CD4-positive, alpha-beta T cell treated with Interferon alpha-2 for 1 hour (primary cell): Measurements from ENCODE around the gene MYO15B.
A peak's percentile ranks its signal among the peaks of the same experiment; 100 is the strongest.

Experiments used
- DNase-seq, 2 donors: peaks; one replicate each; pipeline ENCODE4 v3.0.0-alpha.2; 2020 to 2022

MYO15B gene

DNA sequence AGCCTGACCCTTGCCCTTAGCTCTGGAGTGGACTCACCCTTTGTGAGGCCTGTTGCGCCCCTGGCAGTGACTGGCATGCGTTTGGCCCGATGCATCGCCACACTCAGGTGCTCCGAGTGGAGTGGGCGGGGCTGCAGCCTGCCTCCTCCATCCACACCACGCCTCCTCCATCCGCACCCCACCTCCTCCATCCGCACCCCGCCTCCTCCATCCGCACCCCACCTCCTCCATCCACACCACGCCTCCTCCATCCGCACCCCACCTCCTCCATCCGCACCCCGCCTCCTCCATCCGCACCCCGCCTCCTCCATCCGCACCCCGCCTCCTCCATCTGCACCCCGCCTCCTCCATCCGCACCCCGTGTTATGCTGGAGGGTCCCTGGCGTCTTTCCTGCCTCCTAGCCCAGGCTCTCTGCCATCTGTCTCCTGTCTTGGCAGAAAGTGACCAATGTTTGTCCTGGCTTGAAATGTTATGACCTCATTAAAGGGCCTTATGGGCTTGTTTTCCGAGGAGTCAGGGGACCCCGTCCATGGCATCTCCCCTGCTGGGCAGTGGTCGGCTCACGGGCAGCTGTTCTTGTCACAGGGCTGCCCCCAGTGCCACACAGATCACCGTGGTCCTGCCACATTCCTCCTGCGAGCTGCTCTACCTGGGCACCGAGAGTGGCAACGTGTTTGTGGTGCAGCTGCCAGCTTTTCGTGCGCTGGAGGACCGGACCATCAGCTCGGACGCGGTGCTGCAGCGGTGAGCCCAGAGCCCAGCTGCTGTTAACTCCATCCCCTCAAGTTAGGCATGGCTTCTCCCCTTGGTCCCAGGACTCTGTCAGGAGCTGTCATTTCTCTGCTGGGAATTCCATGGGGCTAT is 28.7 kb upstream of the MYO15B start:
- no peak for DNase-seq

DNA sequence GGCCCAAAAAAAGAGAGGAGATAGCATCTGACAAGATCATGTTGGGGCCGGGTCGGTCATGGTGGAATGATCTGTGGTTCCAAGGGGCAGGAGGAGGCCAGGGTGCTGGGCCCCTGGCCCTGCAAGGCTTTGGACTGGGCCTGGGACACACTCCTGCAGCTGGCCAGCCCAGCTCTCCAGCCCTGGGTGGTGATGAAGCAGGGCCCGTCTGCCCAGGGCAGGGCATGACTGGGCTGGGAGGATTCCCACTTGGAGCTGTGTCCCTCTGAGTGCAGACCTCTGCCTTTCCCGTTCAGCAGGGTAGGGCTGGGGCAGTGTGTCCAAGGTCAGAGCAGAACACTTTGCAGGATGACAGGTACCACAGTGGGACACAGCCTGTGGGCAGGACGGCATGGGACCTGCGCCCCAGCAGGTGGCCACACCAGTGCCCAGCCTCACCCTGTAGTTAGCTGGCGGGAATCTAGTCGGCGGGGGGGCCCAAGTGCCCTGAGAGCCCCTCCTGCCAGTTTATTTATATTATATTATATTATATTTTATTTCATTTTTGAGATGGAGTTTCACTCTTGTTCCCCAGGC is 27.6 kb upstream of the MYO15B start:
- no peak for DNase-seq

DNA sequence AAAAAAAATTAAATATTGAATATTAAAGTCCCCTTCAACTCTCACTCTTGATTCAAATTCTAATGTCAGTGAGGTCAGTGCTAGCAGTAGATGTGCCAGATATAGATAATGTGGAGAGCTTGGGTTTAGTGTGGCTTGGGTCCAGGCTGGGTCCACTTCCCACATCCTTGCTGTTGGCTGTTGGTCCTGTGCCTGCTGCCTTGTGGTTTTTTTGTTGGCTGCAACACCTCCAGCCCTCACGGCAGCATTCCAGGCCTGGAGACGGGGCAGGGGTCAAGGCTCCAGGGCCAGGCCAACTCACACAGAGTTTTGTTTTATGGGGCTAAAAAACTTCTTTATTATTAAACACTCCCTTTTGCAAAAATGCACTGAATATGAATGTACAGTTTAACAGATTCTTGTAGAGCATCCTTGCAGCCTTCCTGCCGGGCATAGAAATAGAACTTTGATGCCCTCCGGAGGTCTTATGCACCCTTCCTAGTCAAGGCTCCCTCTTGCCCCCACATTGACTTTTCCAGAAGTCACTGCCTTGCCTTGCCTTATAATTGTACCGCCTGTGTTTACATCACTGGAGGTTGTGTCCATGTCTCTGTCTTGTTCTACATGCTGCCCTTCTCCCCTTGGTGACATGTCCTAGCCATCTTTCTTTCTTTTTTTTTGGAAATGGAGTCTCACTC is 25.5 kb upstream of the MYO15B start:
- peak in 1 of 2 donors; percentile 0 for DNase-seq

DNA sequence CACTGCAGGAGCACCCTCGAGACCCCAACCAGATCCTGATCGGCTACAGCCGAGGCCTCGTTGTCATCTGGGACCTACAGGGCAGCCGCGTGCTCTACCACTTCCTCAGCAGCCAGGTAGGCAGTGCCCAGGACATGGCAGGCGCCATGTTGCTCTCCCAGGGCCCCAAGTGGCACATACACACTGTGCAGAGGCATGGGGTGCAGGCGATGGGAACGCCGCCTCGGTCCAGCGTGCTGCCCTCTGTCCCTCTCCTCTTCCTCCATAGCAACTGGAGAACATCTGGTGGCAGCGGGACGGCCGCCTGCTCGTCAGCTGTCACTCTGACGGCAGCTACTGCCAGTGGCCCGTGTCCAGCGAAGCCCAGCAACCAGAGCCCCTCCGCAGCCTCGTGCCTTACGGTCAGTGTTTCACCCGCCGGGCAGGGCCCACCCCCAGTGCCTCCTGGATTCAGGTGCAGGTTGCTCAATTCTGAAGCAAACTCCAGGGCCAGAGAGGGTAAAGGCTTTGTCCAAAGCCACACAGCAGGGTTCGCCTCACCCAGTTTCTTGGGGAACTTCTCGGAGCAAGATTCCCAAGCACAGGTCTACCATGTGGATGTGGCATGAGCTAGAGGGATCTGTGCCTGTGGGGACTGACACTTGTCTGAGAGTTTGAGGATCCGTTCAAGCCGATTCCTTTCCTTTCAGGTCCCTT is 24.4 kb upstream of the MYO15B start:
- no peak for DNase-seq

GRCh38 chr17:75564195-75564594 is 23.4 kb upstream of the MYO15B start:
- DNase-seq = no peak

GRCh38 chr17:75565066-75565465 is 22.5 kb upstream of the MYO15B start:
- no peak for DNase-seq

GRCh38 chr17:75565618-75566017 is 22.0 kb upstream of the MYO15B start:
- no peak for DNase-seq

GRCh38 chr17:75566416-75566815 is 21.2 kb upstream of the MYO15B start:
- no peak for DNase-seq

DNA sequence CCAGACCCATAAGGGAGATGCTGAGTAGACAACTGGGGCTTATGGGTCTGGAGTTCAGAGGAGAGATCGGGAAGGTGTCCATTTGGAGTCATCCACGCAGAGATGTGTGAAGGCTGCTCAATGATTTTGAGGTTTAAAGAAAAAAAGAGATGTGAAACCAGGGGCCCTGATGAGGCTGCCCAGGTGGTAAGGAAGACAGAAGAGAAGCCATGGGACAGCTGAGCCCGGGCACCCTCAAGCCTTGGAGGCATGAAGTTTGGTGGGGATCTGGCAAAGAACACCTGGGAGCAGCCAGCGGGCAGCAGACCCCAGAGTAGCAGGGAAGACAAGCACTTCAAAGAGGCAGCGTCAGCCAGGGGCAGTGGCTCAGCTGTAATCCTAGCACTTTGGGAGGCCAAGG is 20.8 kb upstream of the MYO15B start:
- peak in 1 of 2 donors; percentile 18 for DNase-seq

GRCh38 chr17:75568412-75569255 is 19.0 kb upstream of the MYO15B start:
- DNase-seq = no peak

GRCh38 chr17:75570034-75570676 is 17.4 kb upstream of the MYO15B start:
- DNase-seq = no peak

DNA sequence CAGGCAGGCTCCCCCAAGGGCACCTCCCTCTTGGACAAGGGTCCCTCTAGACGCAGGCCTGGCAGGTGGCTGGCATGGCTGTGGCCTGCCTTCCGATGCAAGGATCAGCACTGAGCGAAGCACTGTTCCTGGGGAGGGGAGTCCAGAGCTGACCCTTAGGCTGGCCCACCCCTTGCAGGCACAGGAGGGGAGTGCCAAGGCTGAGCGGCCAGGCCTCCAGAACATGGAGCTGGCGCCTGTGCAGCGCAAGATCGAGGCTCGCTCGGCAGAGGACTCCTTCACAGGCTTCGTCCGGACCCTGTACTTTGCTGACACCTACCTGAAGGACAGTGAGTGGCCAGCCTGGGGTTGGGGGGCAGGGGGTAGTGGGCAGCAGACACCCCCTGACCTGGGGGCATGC is 16.8 kb upstream of the MYO15B start:
- no peak for DNase-seq

DNA sequence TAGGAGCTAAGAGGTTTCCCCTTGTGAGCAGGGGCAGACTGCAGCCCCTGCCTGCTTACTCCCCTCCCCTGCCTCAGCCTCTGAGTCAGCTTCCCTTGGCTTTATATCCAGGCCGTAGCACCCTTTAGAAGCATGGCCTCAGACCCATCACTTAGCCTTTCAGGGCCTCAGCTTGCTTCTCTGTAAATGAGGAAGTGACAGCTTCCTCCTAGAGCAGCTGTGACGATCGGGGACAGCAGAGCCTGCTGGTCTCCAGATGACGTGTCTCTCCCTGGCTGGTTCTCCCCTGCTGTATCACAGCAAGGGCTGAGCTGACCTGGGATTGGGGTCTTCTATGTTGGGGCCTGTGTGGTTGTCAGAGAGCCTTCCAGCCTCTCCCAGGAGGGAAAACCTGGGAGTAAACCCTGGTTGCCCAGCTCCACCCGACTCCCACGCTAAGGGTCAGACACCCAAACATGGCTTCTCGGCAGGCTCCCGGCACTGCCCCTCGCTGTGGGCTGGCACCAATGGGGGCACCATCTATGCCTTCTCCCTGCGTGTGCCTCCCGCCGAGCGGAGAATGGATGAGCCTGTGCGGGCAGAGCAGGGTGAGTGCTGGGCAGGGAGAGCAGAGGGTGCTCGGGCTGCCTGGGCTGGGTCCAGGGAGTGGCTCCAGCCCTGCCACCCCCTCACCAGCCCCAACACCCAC is 16.3 kb upstream of the MYO15B start:
- peak; percentile 32 to 83 for DNase-seq

- no peak for DNase-seq
These were observed 15.8 kb upstream of the MYO15B start for GRCh38 chr17:75571885-75572215.

- DNase-seq = no peak
These were observed 14.7 kb upstream of the MYO15B start for GRCh38 chr17:75572713-75573539.

DNA sequence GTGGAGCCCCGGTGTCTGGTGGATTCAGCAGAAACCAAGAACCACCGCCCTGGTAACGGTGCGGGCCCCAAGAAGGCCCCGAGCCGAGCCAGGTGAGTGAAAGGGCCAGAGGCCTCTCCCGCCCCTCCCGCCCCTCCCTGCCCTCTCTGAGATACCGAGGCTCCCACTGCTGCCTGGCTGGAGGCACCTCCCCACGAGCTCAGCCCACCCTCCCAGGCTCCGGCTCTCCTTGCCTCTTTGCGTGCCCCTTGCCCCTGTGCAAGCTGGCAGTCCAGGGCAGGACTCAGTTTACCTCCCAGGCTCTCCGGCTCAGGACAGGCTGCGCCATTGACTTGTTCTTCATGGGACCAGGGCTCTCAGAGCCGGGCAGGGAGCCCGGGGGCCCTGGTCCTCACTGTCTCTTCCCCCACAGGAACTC is 14.1 kb upstream of the MYO15B start:
- DNase-seq = no peak

GRCh38 chr17:75573994-75574393 is 13.6 kb upstream of the MYO15B start:
- no peak for DNase-seq

DNA sequence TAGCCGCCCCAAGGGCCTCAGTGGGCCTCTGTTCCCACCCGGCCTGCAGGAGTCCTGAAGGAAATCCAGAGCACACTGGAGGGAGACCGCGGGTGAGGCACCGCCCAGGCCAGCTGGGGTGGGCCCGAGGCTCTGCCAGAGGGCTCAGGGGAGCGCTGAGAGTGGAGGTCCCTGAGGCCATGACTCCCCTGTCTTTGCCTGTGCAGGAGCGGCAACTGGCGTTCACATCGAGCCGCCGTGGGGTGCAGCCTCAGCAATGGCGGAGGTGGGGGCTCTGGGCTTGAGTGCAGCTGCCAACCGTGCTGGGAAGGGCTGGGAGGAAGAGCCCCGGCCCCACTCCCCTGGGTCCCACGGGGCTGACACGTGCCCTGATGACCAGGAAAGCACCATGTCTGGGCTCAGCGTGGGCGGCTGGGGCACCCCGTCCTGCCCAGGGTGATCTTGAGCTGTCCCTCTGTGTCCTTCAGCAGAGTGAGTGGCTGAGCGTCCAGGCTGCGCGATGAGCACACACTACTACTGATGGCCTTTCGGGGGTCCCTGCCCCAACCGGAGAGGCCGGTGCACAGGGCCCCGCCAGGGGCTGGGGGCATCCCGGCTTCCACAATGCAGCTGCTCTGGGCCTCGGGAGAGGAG is 13.1 kb upstream of the MYO15B start:
- no peak for DNase-seq

DNA sequence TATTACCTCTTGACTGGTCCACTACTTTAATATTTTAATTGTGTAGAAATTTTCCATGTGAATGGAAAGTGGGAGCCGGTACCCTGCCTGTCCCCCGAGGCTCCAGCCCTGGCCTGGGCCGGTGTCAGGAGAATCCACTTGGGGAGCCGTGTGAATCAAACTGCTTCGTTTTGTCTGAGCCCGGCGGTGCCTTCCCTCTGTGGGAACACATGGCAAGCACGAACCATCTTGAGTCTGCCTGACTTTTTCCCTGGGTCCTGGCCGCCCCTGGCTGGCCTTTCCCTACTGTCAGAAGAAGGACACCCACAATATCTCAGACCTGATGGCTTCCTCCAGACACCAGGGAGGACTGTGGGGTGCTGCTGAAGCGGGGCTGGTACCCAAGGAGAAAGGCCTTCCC is 12.4 kb upstream of the MYO15B start:
- no peak for DNase-seq

- no peak for DNase-seq
These were observed 11.9 kb upstream of the MYO15B start for GRCh38 chr17:75575728-75576127.
